Naive thymus-derived CD4-positive, alpha-beta T cell (primary cell): ENCODE data around the gene TLE1. TPM values are rescaled to one million over a fixed set of nuclear protein-coding genes. Genes with fewer than 3 reads are reported as not detected.
"Not testable (repeated sequence)": the region's sequence is repeated elsewhere in the genome, so short reads cannot be mapped to it uniquely, and the experiment has no call there.

ENCODE experiments used
- ATAC-seq: fragments of 150-1000 bp; cut with Tn5 transposase; 2 replicates; pipeline ENCODE4 v1.10.0; 2021; ENCODE audit warnings: mild to moderate bottlenecking, moderate library complexity
- CTCF ChIA-PET: fragments of 350-600 bp; sonication (Branson Sonifier 250); formaldehyde crosslinking; loops from one replicate; lab custom pipeline; 2021; ENCODE audit warnings: antibody characterized with exemption; lab: Charles Lee
- POLR2A ChIA-PET: fragments of 350-600 bp; sonication (Branson Sonifier 250); formaldehyde crosslinking; loops from one replicate; lab custom pipeline; 2021; ENCODE audit warnings: antibody characterized with exemption, inconsistent platforms; lab: Charles Lee
- DNase-seq, 9 donors: peaks; one replicate each; pipeline versions ENCODE4 v3.0.0 to v3.0.0-alpha.2; 2020 to 2022; ENCODE audit warnings: mixed read lengths in 1 of 9
- H3K27ac ChIP-seq: one replicate; pipeline ENCODE4 v1.7.0; 2013; ENCODE audit warnings: mild to moderate bottlenecking, low read depth, low read length, moderate library complexity
- H3K27me3 ChIP-seq, 2 donors: one replicate each; pipeline ENCODE4 v1.7.0; 2013; ENCODE audit warnings: low read length in 2 of 2, mild to moderate bottlenecking in 2 of 2, moderate library complexity in 2 of 2; ENCODE audit not compliant: control insufficient read depth in 2 of 2, insufficient read depth in 2 of 2
- H3K36me3 ChIP-seq, 3 experiments: 1 replicate in 2 of 3; 2 replicates in 1 of 3; pipeline ENCODE4 v1.7.0; 2013; ENCODE audit warnings: low read length in 3 of 3, mild to moderate bottlenecking in 3 of 3, moderate library complexity in 1 of 3; ENCODE audit not compliant: insufficient read depth in 3 of 3, control insufficient read depth in 2 of 3
- H3K4me1 ChIP-seq, 2 donors: one replicate each; pipeline ENCODE4 v1.7.0; 2013; ENCODE audit warnings: low read length in 2 of 2, mild to moderate bottlenecking in 2 of 2, moderate library complexity in 1 of 2; ENCODE audit not compliant: control insufficient read depth in 2 of 2, insufficient read depth in 2 of 2
- H3K4me3 ChIP-seq: 2 replicates; pipeline ENCODE4 v1.7.0; 2013; ENCODE audit warnings: mild to moderate bottlenecking, low read length
- H3K9me3 ChIP-seq, 3 experiments: 1 replicate in 2 of 3; 2 replicates in 1 of 3; pipeline ENCODE4 v1.7.0; 2013; ENCODE audit warnings: low read length in 3 of 3; ENCODE audit not compliant: control insufficient read depth in 2 of 3
- H3K27ac Mint-ChIP-seq, 9 donors: one replicate each; pipeline ENCODE4 v1.8.0; 2020 to 2022; ENCODE audit warnings: mixed read lengths in 9 of 9, mild to moderate bottlenecking in 8 of 9, moderate library complexity in 5 of 9, inconsistent platforms in 2 of 9
- H3K27me3 Mint-ChIP-seq, 5 donors: one replicate each; pipeline ENCODE4 v1.8.0; 2021 to 2022; ENCODE audit warnings: mixed read lengths in 5 of 5, mild to moderate bottlenecking in 1 of 5
- H3K36me3 Mint-ChIP-seq, 5 donors: one replicate each; pipeline ENCODE4 v1.8.0; 2020 to 2022; ENCODE audit warnings: mixed read lengths in 5 of 5, mild to moderate bottlenecking in 3 of 5, inconsistent platforms in 1 of 5
- H3K4me1 Mint-ChIP-seq, 7 donors: one replicate each; pipeline ENCODE4 v1.8.0; 2020 to 2022; ENCODE audit warnings: mixed read lengths in 7 of 7, mild to moderate bottlenecking in 3 of 7, inconsistent platforms in 1 of 7
- H3K4me3 Mint-ChIP-seq, 10 donors: one replicate each; pipeline ENCODE4 v1.8.0; 2020 to 2022; ENCODE audit warnings: mild to moderate bottlenecking in 10 of 10, mixed read lengths in 10 of 10, moderate library complexity in 6 of 10, inconsistent platforms in 2 of 10
- H3K9me3 Mint-ChIP-seq, 11 donors: one replicate each; pipeline ENCODE4 v1.8.0; 2020 to 2022; ENCODE audit warnings: mixed read lengths in 11 of 11, mild to moderate bottlenecking in 4 of 11, inconsistent platforms in 1 of 11, moderate library complexity in 1 of 11
- intact Hi-C, 2 donors: fragments of 100-400 bp; cut with micrococcal nuclease; formaldehyde crosslinking; loops; one replicate each; pipeline ENCODE4 v1.15.1; 2023
- polyA plus RNA-seq, 2 donors: library from polyadenylated mRNA; unstranded; fragments of 300-500 nt; fragmentation: Illumina TruSeq; gene quantifications; one replicate each; pipeline ENCODE4 v1.2.3, GENCODE V29; 2021
- total RNA-seq, 6 experiments: library from RNA in 5 of 6; stranded (reverse) in 5 of 6; gene quantifications; 1 replicate in 5 of 6; 2 replicates in 1 of 6; pipeline ENCODE4 v1.2.3 and lab custom pipeline; 2021 to 2026

Gene TLE1
- total and polyA plus RNA-seq, 7 experiments from 2014 or later, result 0.46 to 7.1 (median 2.0) TPM; not detected in 1

DNA sequence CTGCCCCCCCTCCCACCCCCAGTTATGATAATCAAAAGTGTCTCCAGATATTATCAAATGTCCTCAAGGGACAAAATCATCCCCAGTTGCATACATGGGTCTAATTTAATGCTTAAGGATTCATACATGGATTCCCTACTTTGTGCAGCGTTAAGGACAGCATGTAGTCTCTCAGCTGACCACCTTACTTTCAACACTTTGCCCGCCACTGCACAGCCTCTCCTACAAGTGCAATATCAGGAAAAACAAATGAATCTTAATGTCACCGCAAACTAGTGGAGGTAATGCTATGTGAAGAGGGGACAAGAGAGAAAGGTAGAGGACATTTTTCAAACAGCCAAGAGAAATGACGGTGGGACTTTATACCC lies 78.6 kb downstream of the TLE1 start:
- Histone ChIP-seq H3K27me3 (no peaks in the 10 kb centered on the region), H3K4me1 (no peaks in the 10 kb centered on the region), H3K36me3 (no peaks in the 10 kb centered on the region), H3K27ac (no peak overlapping the region), H3K9me3 (no peaks in the 10 kb centered on the region), H3K4me3 (no peak overlapping the region)
- no peak overlapping the region for H3K4me3 Mint-ChIP-seq
- peaks cover 0 to 9% (median 0%) of the 10 kb centered on the region in 11 donors for H3K9me3 Mint-ChIP-seq
- DNase-seq (no peak), ATAC-seq (no peak)
- peaks cover 0 to 12% (median 2%) of the 10 kb centered on the region in 7 donors for H3K4me1 Mint-ChIP-seq
- ChIA-PET POLR2A (no interaction called here), CTCF (no interaction called here)
- intact Hi-C loops, result no loop called here
- no peaks in the 10 kb centered on the region for H3K36me3 Mint-ChIP-seq
- no peaks in the 10 kb centered on the region for H3K27me3 Mint-ChIP-seq
- peak overlapping the region in 1 of 9 donors; percentile 26 for H3K27ac Mint-ChIP-seq

DNA sequence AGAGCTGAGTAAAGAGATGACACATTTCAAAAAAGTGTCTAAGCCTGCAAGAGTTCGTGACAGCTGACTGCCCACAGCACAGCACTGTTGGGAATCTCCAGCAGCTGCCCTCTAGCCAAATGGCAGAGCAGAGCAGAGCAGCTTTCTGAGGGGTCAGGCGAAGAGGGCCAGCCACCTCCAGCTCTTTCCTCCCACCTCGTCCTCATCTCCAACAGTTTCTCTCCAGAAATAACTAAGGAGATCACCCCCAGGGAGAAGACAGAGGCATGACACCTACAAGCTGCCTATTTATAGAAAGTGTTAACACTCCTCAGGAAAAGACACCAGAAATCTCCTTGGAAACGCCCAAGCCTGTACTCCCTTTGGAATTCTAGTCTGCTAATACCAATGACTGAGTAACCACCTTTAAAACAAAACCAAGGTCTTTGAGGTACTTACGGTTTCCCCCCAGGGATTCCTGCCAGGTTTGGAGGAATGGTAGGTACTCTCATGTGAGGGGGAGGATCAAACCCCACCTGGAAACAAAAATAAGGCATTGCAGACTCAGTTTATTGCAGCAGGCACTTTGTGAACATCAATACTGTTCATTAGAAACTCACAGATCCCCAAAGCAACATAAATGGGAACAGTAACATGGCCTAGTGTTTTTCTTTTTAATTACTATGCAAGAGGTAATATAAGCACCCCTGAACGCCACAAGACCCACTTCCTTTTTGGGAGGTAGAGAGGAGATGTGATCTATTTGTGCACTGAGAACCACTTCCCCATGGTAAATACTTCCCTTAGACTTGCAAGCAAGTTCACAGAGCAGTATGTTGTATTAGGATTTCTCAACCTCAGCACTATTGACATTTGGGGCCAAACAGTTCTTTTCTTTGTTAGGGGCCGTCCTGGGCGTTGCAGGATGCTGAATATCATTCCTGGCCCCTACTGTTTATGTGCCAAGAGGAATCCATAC lies 79.3 kb downstream of the TLE1 start:
- Histone ChIP-seq H3K36me3 (no peaks in the 10 kb centered on the region), H3K27me3 (no peaks in the 10 kb centered on the region), H3K4me3 (no peak overlapping the region), H3K9me3 (no peaks in the 10 kb centered on the region), H3K27ac (no peak overlapping the region), H3K4me1 (no peaks in the 10 kb centered on the region)
- Mint-ChIP-seq H3K27ac (no peak overlapping the region), H3K36me3 (no peaks in the 10 kb centered on the region), H3K4me3 (no peak overlapping the region), H3K27me3 (no peaks in the 10 kb centered on the region), H3K4me1 (peaks cover 0 to 12% (median 2%) of the 10 kb centered on the region in 7 donors), H3K9me3 (peaks cover 0 to 9% (median 0%) of the 10 kb centered on the region in 11 donors)
- DNase-seq (no peak), ATAC-seq (peak; percentile 82)
- POLR2A ChIA-PET, result no interaction called here
- intact Hi-C loops, result no loop called here
- CTCF ChIA-PET, result no interaction called here

DNA sequence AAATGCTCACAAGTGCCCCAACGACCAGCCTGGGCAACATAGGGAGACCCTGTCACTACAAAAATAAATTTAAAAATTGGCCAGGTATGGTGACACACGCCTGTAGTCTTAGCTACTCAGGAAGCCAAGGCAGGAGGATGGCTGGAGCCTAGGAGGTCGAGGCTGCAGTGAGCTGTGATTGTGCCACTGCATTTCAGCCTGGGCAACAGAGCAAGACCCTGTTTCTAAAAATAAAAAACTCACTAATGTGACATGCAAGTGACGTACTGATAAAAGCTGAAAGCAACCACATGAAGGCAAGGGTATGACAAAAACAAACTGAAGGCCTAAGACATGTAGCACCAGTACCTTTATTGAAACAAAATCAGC lies 81.1 kb downstream of the TLE1 start:
- ATAC-seq, result no peak
- H3K36me3 ChIP-seq, result no peaks in the 10 kb centered on the region
- H3K9me3 ChIP-seq, result no peaks in the 10 kb centered on the region
- ChIA-PET POLR2A (no interaction called here), CTCF (no interaction called here)
- no peaks in the 10 kb centered on the region for H3K4me1 ChIP-seq
- Mint-ChIP-seq H3K36me3 (no peaks in the 10 kb centered on the region), H3K27me3 (no peaks in the 10 kb centered on the region), H3K27ac (no peak overlapping the region), H3K4me1 (peaks cover 0 to 12% (median 2%) of the 10 kb centered on the region in 7 donors), H3K9me3 (peaks cover 0 to 8% (median 0%) of the 10 kb centered on the region in 11 donors), H3K4me3 (no peak overlapping the region)
- H3K27ac ChIP-seq, result no peak overlapping the region
- no peak overlapping the region for H3K4me3 ChIP-seq
- DNase-seq, result no peak
- intact Hi-C loops, result no loop called here
- no peaks in the 10 kb centered on the region for H3K27me3 ChIP-seq

- H3K27me3 Mint-ChIP-seq, result no peaks in the 10 kb centered on the region
- Histone ChIP-seq H3K9me3 (no peaks in the 10 kb centered on the region), H3K36me3 (no peaks in the 10 kb centered on the region), H3K27me3 (no peaks in the 10 kb centered on the region), H3K27ac (no peak overlapping the region), H3K4me3 (no peak overlapping the region), H3K4me1 (no peaks in the 10 kb centered on the region)
- peaks cover 0 to 12% (median 2%) of the 10 kb centered on the region in 7 donors for H3K4me1 Mint-ChIP-seq
- H3K9me3 Mint-ChIP-seq, result peaks cover 0 to 8% (median 0%) of the 10 kb centered on the region in 11 donors
- ATAC-seq, result no peak
- H3K36me3 Mint-ChIP-seq, result no peaks in the 10 kb centered on the region
- intact Hi-C loops, result no loop called here
- POLR2A ChIA-PET, result no interaction called here
- H3K27ac Mint-ChIP-seq, result no peak overlapping the region
- no peak overlapping the region for H3K4me3 Mint-ChIP-seq
- CTCF ChIA-PET, result no interaction called here
- no peak for DNase-seq
Observed at GRCh38 chr9:81607593-81608288, 81.6 kb downstream of the TLE1 start.

- H3K27ac ChIP-seq, H3K4me3 ChIP-seq, intact Hi-C loops, H3K27ac Mint-ChIP-seq, POLR2A ChIA-PET, H3K36me3 ChIP-seq, H3K36me3 Mint-ChIP-seq, ATAC-seq, H3K4me1 ChIP-seq, H3K27me3 ChIP-seq, CTCF ChIA-PET, H3K9me3 Mint-ChIP-seq, H3K27me3 Mint-ChIP-seq, DNase-seq, H3K4me3 Mint-ChIP-seq, H3K9me3 ChIP-seq: not testable (repeated sequence)
- peaks cover 0 to 12% (median 2%) of the 10 kb centered on the region in 7 donors for H3K4me1 Mint-ChIP-seq
Observed at GRCh38 chr9:81606261-81606660, 83.1 kb downstream of the TLE1 start.

GRCh38 chr9:81605170-81605670 lies 84.1 kb downstream of the TLE1 start:
- H3K36me3 ChIP-seq, result no peaks in the 10 kb centered on the region
- DNase-seq, result no peak
- H3K27ac ChIP-seq, result no peak overlapping the region
- H3K36me3 Mint-ChIP-seq, result no peaks in the 10 kb centered on the region
- no peaks in the 10 kb centered on the region for H3K9me3 ChIP-seq
- intact Hi-C loops, result no loop called here
- H3K4me1 Mint-ChIP-seq, result peaks cover 0 to 3% (median 2%) of the 10 kb centered on the region in 7 donors
- peaks cover 0 to 8% (median 0%) of the 10 kb centered on the region in 11 donors for H3K9me3 Mint-ChIP-seq
- H3K27ac Mint-ChIP-seq, result no peak overlapping the region
- H3K4me3 ChIP-seq, result no peak overlapping the region
- no peak for ATAC-seq
- no peak overlapping the region for H3K4me3 Mint-ChIP-seq
- H3K27me3 ChIP-seq, result no peaks in the 10 kb centered on the region
- no peaks in the 10 kb centered on the region for H3K27me3 Mint-ChIP-seq
- CTCF ChIA-PET, result no interaction called here
- no peaks in the 10 kb centered on the region for H3K4me1 ChIP-seq
- POLR2A ChIA-PET, result no interaction called here
